WI38 (cell line): ENCODE measurements around the gene POR.

Experiments used
- H3K4me3 ChIP-seq: 2 replicates; pipeline ENCODE4 v1.5.1; 2011; ENCODE audit warnings: low read depth, mild to moderate bottlenecking, control low read depth, low read length
- TF ChIP-seq, protein P1 (sequence below): IDR thresholded peaks from 2 replicates; pipeline ENCODE4 v1.5.1; 2012; ENCODE audit warnings: low read depth, mild to moderate bottlenecking, control low read depth, low read length

Gene POR

GRCh38 chr7:75982306-75983064 is 67.5 kb downstream of the POR start:
- TF ChIP-seq, protein P1, sequence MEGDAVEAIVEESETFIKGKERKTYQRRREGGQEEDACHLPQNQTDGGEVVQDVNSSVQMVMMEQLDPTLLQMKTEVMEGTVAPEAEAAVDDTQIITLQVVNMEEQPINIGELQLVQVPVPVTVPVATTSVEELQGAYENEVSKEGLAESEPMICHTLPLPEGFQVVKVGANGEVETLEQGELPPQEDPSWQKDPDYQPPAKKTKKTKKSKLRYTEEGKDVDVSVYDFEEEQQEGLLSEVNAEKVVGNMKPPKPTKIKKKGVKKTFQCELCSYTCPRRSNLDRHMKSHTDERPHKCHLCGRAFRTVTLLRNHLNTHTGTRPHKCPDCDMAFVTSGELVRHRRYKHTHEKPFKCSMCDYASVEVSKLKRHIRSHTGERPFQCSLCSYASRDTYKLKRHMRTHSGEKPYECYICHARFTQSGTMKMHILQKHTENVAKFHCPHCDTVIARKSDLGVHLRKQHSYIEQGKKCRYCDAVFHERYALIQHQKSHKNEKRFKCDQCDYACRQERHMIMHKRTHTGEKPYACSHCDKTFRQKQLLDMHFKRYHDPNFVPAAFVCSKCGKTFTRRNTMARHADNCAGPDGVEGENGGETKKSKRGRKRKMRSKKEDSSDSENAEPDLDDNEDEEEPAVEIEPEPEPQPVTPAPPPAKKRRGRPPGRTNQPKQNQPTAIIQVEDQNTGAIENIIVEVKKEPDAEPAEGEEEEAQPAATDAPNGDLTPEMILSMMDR, result no peak
- no peak overlapping the region for H3K4me3 ChIP-seq

DNA sequence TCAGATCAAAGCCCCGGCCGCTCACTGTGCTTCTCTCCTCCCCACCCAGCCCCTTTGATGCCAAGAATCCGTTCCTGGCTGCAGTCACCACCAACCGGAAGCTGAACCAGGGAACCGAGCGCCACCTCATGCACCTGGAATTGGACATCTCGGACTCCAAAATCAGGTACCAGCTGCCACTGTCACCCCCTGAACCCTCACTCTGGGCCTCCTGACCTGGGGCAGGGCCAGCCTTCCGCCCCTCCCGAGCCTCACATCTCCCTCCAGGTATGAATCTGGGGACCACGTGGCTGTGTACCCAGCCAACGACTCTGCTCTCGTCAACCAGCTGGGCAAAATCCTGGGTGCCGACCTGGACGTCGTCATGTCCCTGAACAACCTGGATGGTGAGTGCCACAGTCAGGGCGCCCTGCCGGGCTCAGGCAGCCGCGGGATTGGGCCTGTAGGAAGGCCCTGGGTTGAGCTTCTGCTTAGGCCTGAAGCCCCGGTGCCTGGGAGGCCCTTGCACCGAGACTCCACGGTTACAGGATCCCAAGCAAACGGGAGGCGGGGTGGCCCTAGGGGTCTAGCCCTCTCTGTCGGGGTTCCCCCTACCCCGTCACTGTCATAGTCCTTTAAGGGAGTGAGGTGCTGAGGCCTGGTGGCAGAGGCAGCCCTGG is 68.6 kb downstream of the POR start:
- TF ChIP-seq, protein P1, result no peak
- no peak overlapping the region for H3K4me3 ChIP-seq

DNA sequence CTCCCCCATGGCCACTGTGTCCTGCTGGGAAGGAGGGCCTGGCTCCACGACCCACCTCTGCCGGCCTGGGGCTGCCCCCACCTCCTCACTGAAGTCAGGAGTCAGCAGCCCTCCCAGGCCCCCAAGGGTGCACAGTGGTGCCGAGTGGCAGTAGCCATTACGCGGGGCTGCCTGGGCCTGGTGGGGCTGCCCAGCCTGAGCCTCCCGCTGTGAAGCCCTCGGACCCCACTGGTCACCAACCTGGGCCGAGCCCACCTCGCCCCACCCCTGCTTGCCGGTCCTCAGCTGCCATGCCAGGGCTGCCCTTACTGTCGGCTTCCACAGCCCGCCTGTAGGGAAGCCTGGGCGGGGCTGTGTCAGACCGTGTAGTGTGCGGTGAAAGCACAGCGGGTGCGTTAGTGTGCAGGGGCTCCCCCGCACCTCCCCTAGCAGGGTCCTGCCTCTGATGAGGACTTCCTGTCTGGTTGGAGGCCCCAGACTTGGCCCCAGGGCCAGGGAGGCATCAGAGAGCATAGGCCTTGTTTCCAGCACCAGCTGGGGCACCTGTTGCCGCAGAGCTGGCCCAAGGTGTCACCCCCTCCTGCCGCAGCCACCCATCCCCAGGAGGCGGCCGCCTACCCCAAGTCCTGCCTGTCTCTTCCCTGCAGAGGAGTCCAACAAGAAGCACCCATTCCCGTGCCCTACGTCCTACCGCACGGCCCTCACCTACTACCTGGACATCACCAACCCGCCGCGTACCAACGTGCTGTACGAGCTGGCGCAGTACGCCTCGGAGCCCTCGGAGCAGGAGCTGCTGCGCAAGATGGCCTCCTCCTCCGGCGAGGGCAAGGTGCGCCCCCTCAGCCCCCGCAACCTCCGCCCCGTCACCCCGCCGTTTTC is 69.4 kb downstream of the POR start:
- H3K4me3 ChIP-seq, result no peak overlapping the region
- TF ChIP-seq, protein P1, result no peak

- TF ChIP-seq, protein P1, result no peak
- H3K4me3 ChIP-seq, result no peak overlapping the region
Measured at GRCh38 chr7:75985009-75985517, 70.1 kb downstream of the POR start.

GRCh38 chr7:75985518-75986146 is 70.7 kb downstream of the POR start:
- TF ChIP-seq, protein P1, result no peak

DNA sequence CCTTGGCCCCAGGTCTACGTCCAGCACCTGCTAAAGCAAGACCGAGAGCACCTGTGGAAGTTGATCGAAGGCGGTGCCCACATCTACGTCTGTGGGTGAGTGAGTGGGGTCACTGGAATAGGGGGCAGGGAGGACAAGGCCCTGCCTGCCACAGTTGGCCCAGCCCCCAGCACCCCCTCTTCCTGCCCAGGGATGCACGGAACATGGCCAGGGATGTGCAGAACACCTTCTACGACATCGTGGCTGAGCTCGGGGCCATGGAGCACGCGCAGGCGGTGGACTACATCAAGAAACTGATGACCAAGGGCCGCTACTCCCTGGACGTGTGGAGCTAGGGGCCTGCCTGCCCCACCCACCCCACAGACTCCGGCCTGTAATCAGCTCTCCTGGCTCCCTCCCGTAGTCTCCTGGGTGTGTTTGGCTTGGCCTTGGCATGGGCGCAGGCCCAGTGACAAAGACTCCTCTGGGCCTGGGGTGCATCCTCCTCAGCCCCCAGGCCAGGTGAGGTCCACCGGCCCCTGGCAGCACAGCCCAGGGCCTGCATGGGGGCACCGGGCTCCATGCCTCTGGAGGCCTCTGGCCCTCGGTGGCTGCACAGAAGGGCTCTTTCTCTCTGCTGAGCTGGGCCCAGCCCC is 71.3 kb downstream of the POR start:
- no peak overlapping the region for H3K4me3 ChIP-seq
- TF ChIP-seq, protein P1, result no peak

More at GRCh38 chr7:75985518-75986146, 70.7 kb downstream of the POR start:
- H3K4me3 ChIP-seq, result no peak overlapping the region
